GM19238 (cell line): ENCODE measurements around the gene UBR3.
"Not testable (repeated sequence)": the region's sequence is repeated elsewhere in the genome, so short reads cannot be mapped to it uniquely, and the experiment has no call there.

ENCODE experiments used
- DNase-seq: peaks from one replicate; pipeline ENCODE4 v3.0.0; 2011; ENCODE audit warnings: low spot score; ENCODE audit not compliant: insufficient read length

Gene UBR3

GRCh38 chr2:169822036-169822435 lies 5.2 kb upstream of the UBR3 start:
- no peak for DNase-seq

GRCh38 chr2:169822785-169823392 lies 4.4 kb upstream of the UBR3 start:
- no peak for DNase-seq

- DNase-seq: no peak
Measured at GRCh38 chr2:169823996-169824372, 3.3 kb upstream of the UBR3 start.

- DNase-seq: peak; percentile 83
Measured at GRCh38 chr2:169824373-169825333, 2.6 kb upstream of the UBR3 start, which contains the start of gene METTL5. METTL5 (minus strand) TSS chr2:169824905; CDS start chr2:169824597, 308 bp downstream.

GRCh38 chr2:169828141-169828811 lies 1.0 kb downstream of the UBR3 start:
- peak; percentile 39 for DNase-seq

GRCh38 chr2:169834401-169834800 lies 7.1 kb downstream of the UBR3 start:
- no peak for DNase-seq

GRCh38 chr2:169838743-169839489 lies 11.7 kb downstream of the UBR3 start:
- DNase-seq: no peak

- DNase-seq: no peak
Measured at GRCh38 chr2:169839954-169840746, 12.9 kb downstream of the UBR3 start.

- DNase-seq: no peak
Measured at GRCh38 chr2:169840747-169841142, 13.5 kb downstream of the UBR3 start.

GRCh38 chr2:169841625-169842024 lies 14.4 kb downstream of the UBR3 start:
- not testable (repeated sequence) for DNase-seq

GRCh38 chr2:169845016-169845415 lies 17.8 kb downstream of the UBR3 start:
- DNase-seq: no peak

- not testable (repeated sequence) for DNase-seq
Measured at GRCh38 chr2:169848959-169849693, 21.9 kb downstream of the UBR3 start.

- DNase-seq: no peak
Measured at GRCh38 chr2:169849710-169850109, 22.5 kb downstream of the UBR3 start.

- DNase-seq: no peak
Measured at GRCh38 chr2:169853041-169853668, 25.9 kb downstream of the UBR3 start.

- not testable (repeated sequence) for DNase-seq
Measured at GRCh38 chr2:169855281-169856258, 28.3 kb downstream of the UBR3 start.

- DNase-seq: no peak
Measured at GRCh38 chr2:169859423-169859822, 32.2 kb downstream of the UBR3 start.

GRCh38 chr2:169860149-169860548 lies 32.9 kb downstream of the UBR3 start:
- DNase-seq: no peak

- DNase-seq: no peak
Measured at GRCh38 chr2:169862816-169863215, 35.6 kb downstream of the UBR3 start.
